H1 (cell line): ENCODE results near the gene USH2A. TPM values are rescaled to one million over a fixed set of nuclear protein-coding genes. Genes with fewer than 3 reads are reported as not detected.

Source experiments
- CTCF ChIA-PET: fragments of 300-600 bp; sonication (Branson Sonifier 250); formaldehyde crosslinking; loops from one replicate; lab custom pipeline; 2021; ENCODE audit not compliant: partially characterized antibody; lab: Charles Lee
- POLR2A ChIA-PET: fragments of 300-600 bp; sonication (Branson Sonifier 250); formaldehyde crosslinking; loops from one replicate; lab custom pipeline; 2021; ENCODE audit warnings: inconsistent platforms; ENCODE audit not compliant: partially characterized antibody; lab: Charles Lee
- DNase-seq, 2 experiments: peaks; one replicate each; pipeline versions ENCODE4 v3.0.0 to v3.0.0-alpha.2; 2010 to 2022; ENCODE audit warnings: low spot score in 2 of 2, low read depth in 1 of 2, mixed read lengths in 1 of 2
- FAIRE-seq: peaks from 2 replicates; lab custom pipeline; 2011; peaks lifted over from hg19 to GRCh38; lab: Jason Lieb, UNC
- H2AFZ ChIP-seq: 2 replicates; pipeline ENCODE4 v1.8.1; 2012; ENCODE audit warnings: low read length, inconsistent platforms
- H2AK5ac ChIP-seq: 2 replicates; pipeline ENCODE4 v1.6.1; 2013; ENCODE audit warnings: low read depth, low read length
- H2BK120ac ChIP-seq: replicated peaks from 2 replicates; pipeline ENCODE3; 2013; ENCODE audit warnings: low read depth, low read length, inconsistent platforms
- H2BK12ac ChIP-seq: 2 replicates; pipeline ENCODE4 v1.6.1; 2013; ENCODE audit warnings: low read depth, low read length
- H2BK15ac ChIP-seq: 2 replicates; pipeline ENCODE4 v1.6.1; 2013; ENCODE audit warnings: low read length
- H2BK20ac ChIP-seq: 2 replicates; pipeline ENCODE4 v1.6.1; 2013; ENCODE audit warnings: low read length
- H2BK5ac ChIP-seq: 2 replicates; pipeline ENCODE4 v1.6.1; 2013; ENCODE audit warnings: low read depth, low read length
- H3K14ac ChIP-seq: 2 replicates; pipeline ENCODE4 v1.6.1; 2013; ENCODE audit warnings: inconsistent platforms; ENCODE audit not compliant: insufficient read length
- H3K18ac ChIP-seq: 2 replicates; pipeline ENCODE4 v1.6.1; 2013; ENCODE audit warnings: low read length; ENCODE audit errors: extremely low read depth
- H3K23ac ChIP-seq: 2 replicates; pipeline ENCODE4 v1.6.1; 2013; ENCODE audit warnings: inconsistent platforms; ENCODE audit not compliant: insufficient read length
- H3K23me2 ChIP-seq: 2 replicates; pipeline ENCODE4 v1.6.1; 2013; ENCODE audit warnings: low read depth, low read length
- H3K27ac ChIP-seq: 2 replicates; pipeline ENCODE4 v1.6.1; 2011; ENCODE audit warnings: low read depth, low read length, inconsistent platforms
- H3K27me3 ChIP-seq, 4 experiments: replicated peaks in 1 of 4; 1 replicate in 1 of 4; 2 replicates in 3 of 4; pipeline versions ENCODE4 v1.6.1 to v1.8.1; 2011 to 2013; ENCODE audit warnings: low read length in 3 of 4, mild to moderate bottlenecking in 3 of 4, inconsistent platforms in 2 of 4, mixed read lengths in 2 of 4, moderate library complexity in 1 of 4; ENCODE audit not compliant: control insufficient read depth in 3 of 4, insufficient read depth in 3 of 4; ENCODE audit errors: extremely low read depth in 1 of 4
- H3K36me3 ChIP-seq, 4 experiments: 2 replicates each; pipeline versions ENCODE4 v1.6.1 to v1.8.1; 2011 to 2013; ENCODE audit warnings: mild to moderate bottlenecking in 4 of 4, low read length in 3 of 4, moderate library complexity in 2 of 4, control low read depth in 1 of 4, inconsistent platforms in 1 of 4; ENCODE audit not compliant: insufficient read depth in 4 of 4, control insufficient read depth in 2 of 4
- H3K4ac ChIP-seq: replicated peaks from 2 replicates; pipeline ENCODE3; 2013; ENCODE audit warnings: low read length, low read depth, mixed read lengths, inconsistent platforms; ENCODE audit not compliant: insufficient read length
- H3K4me1 ChIP-seq, 4 experiments: replicated peaks in 1 of 4; 1 replicate in 1 of 4; 2 replicates in 3 of 4; pipeline versions ENCODE4 v1.6.1 to v1.8.1; 2011 to 2013; ENCODE audit warnings: low read length in 3 of 4, inconsistent platforms in 2 of 4, mixed read lengths in 1 of 4; ENCODE audit not compliant: insufficient read depth in 4 of 4, control insufficient read depth in 3 of 4
- H3K4me2 ChIP-seq, 2 experiments: 2 replicates each; pipeline versions ENCODE4 v1.6.1 to v1.8.1; 2011 to 2013; ENCODE audit warnings: low read depth in 2 of 2, low read length in 2 of 2, control low read depth in 1 of 2, inconsistent platforms in 1 of 2, mild to moderate bottlenecking in 1 of 2; ENCODE audit not compliant: insufficient read depth in 1 of 2
- H3K4me3 ChIP-seq, 4 experiments: fragments of 200-600, 300-600 bp in 1 of 4; sonication (generic), shearing (Covaris generic), sonication (Bioruptor Twin) in 1 of 4; 2 replicates each; pipeline versions ENCODE4 v1.5.1 to v1.8.1; 2011 to 2016; ENCODE audit warnings: low read length in 4 of 4, low read depth in 3 of 4, control low read depth in 2 of 4, inconsistent platforms in 2 of 4, mild to moderate bottlenecking in 2 of 4, mixed read lengths in 1 of 4, moderate library complexity in 1 of 4; ENCODE audit not compliant: insufficient read depth in 2 of 4; ENCODE audit errors: extremely low read depth in 1 of 4
- H3K56ac ChIP-seq: replicated peaks from 2 replicates; pipeline ENCODE3; 2013; ENCODE audit warnings: low read depth, mild to moderate bottlenecking, mixed read lengths, low read length, inconsistent platforms; ENCODE audit not compliant: insufficient read length
- H3K79me1 ChIP-seq: 2 replicates; pipeline ENCODE4 v1.6.1; 2013; ENCODE audit warnings: low read depth, low read length, control low read depth
- H3K79me2 ChIP-seq, 2 experiments: 2 replicates each; pipeline versions ENCODE4 v1.6.1 to v1.8.1; 2012 to 2013; ENCODE audit warnings: low read length in 2 of 2, mild to moderate bottlenecking in 2 of 2, inconsistent platforms in 1 of 2; ENCODE audit not compliant: insufficient read depth in 2 of 2, control insufficient read depth in 1 of 2
- H3K9ac ChIP-seq, 4 experiments: replicated peaks in 1 of 4; 1 replicate in 1 of 4; 2 replicates in 3 of 4; pipeline versions ENCODE4 v1.6.1 to v1.8.1; 2011 to 2013; ENCODE audit warnings: low read depth in 3 of 4, low read length in 3 of 4, control low read depth in 2 of 4, mild to moderate bottlenecking in 2 of 4, moderate library complexity in 2 of 4, inconsistent platforms in 1 of 4; ENCODE audit errors: extremely low read depth in 1 of 4
- H3K9me3 ChIP-seq, 2 experiments: 2 replicates each; pipeline versions ENCODE4 v1.6.1 to v1.8.1; 2012 to 2013; ENCODE audit warnings: mild to moderate bottlenecking in 2 of 2, moderate library complexity in 2 of 2, control low read depth in 1 of 2, inconsistent platforms in 1 of 2, low read depth in 1 of 2, low read length in 1 of 2, mixed read lengths in 1 of 2; ENCODE audit not compliant: insufficient read depth in 2 of 2
- H4K20me1 ChIP-seq, 2 experiments: replicated peaks in 1 of 2; 2 replicates each; pipeline versions ENCODE3 to v1.8.1; 2011 to 2013; ENCODE audit warnings: inconsistent platforms in 2 of 2, low read length in 2 of 2, mild to moderate bottlenecking in 1 of 2; ENCODE audit not compliant: insufficient read depth in 2 of 2, control insufficient read depth in 1 of 2
- H4K5ac ChIP-seq: 2 replicates; pipeline ENCODE4 v1.6.1; 2013; ENCODE audit warnings: low read length, low read depth, mixed read lengths, inconsistent platforms; ENCODE audit not compliant: insufficient read length
- H4K8ac ChIP-seq: 2 replicates; pipeline ENCODE4 v1.8.0; 2013; ENCODE audit warnings: mild to moderate bottlenecking, moderate library complexity, low read length, inconsistent platforms; ENCODE audit not compliant: insufficient read depth; ENCODE audit errors: extremely low read depth
- H4K91ac ChIP-seq: replicated peaks from 2 replicates; pipeline ENCODE3; 2013; ENCODE audit warnings: low read length, mixed read lengths, inconsistent platforms; ENCODE audit not compliant: insufficient read length
- FOSL1 ChIP-seq: IDR thresholded peaks from 2 replicates; pipeline ENCODE4 v1.6.1; 2011; ENCODE audit warnings: mild to moderate bottlenecking, low read depth, low read length, moderate library complexity; ENCODE audit not compliant: insufficient read depth
- JUN ChIP-seq: IDR thresholded peaks from 2 replicates; pipeline ENCODE4 v1.6.1; 2011; ENCODE audit warnings: low read depth, mild to moderate bottlenecking, improper control_type of control experiment, low read length
- SIX5 ChIP-seq: IDR thresholded peaks from 2 replicates; pipeline ENCODE4 v1.6.1; 2011; ENCODE audit warnings: mild to moderate bottlenecking, low read depth, low read length
- WGBS, 2 experiments: shearing (Covaris generic) in 1 of 2; methylation state at CpG; one replicate each; pipeline versions ENCODE4 v1.1.6 to v1.1.7; 2013 to 2015; ENCODE audit warnings: low lambda C conversion rate in 2 of 2, mixed read lengths in 2 of 2, inconsistent platforms in 1 of 2, low coverage in 1 of 2, missing lambda C conversion rate in 1 of 2; ENCODE audit not compliant: insufficient replicate concordance in 2 of 2, insufficient coverage in 1 of 2, insufficient read length in 1 of 2; ENCODE audit errors: extremely low coverage in 1 of 2, missing lambda C conversion rate in 1 of 2; 5-methylcytosine and 5-hydroxymethylcytosine counted together
- polyA plus RNA-seq, 7 experiments: library from polyadenylated mRNA; depleted of rRNA in 3 of 7; stranded (reverse) in 5 of 7; unstranded in 2 of 7; fragments of >200 nt in 5 of 7; fragments of 200-250 nt in 2 of 7; gene quantifications; 1 replicate in 5 of 7; 2 replicates in 1 of 7; 4 replicates in 1 of 7; pipeline versions ENCODE4 v1.2.1 to v1.2.3, GENCODE V29; 2011 to 2013; ENCODE audit warnings: missing spikeins in 2 of 7, mixed read lengths in 2 of 7
- total RNA-seq: library from RNA; stranded (reverse); fragmentation: NEBNext Ultra II Directional; extraction: Animal tissue kit (Norgen Biotek cat#: 25700); gene quantifications from 2 replicates; pipeline ENCODE4 v1.2.1, GENCODE V29; 2021

USH2A gene
- total and polyA plus RNA-seq, 2 of the 8 experiments (the other 6 are each of a cell fraction or from before 2014, with no cell fraction given) = 0.02 to 0.17 TPM

- Histone ChIP-seq H2BK120ac (no peak overlapping the region), H3K56ac (no peak overlapping the region), H2BK12ac (no peak overlapping the region), H3K23me2 (no peaks in the 10 kb centered on the region), H3K36me3 (no peaks in the 10 kb centered on the region), H3K23ac (no peak overlapping the region), H3K9me3 (no peaks in the 10 kb centered on the region), H2AFZ (peak overlapping the region; percentile 6; the same call in 1 of the 2 replicates), H3K4me1 (0 out of 7 replicates have a peak, but pooled peaks cover 0 to 3% (median 0%) of the 10 kb centered on the region in 4 experiments), H3K4me2 (no peak overlapping the region), H3K4ac (no peak overlapping the region), H2BK20ac (no peak overlapping the region), H2AK5ac (no peak overlapping the region), H4K20me1 (no peaks in the 10 kb centered on the region), H2BK5ac (no peak overlapping the region), H3K79me2 (no peaks in the 10 kb centered on the region), H3K9ac (no peak overlapping the region), H4K5ac (no peak overlapping the region), H3K18ac (no peak overlapping the region), H3K79me1 (no peaks in the 10 kb centered on the region), H3K4me3 (no peak overlapping the region), H3K14ac (no peak overlapping the region), H4K8ac (no peak overlapping the region), H4K91ac (no peak overlapping the region), H3K27me3 (no peaks in the 10 kb centered on the region), H3K27ac (no peak overlapping the region), H2BK15ac (no peak overlapping the region)
- FAIRE-seq (no peak), DNase-seq (no peak)
- WGBS, 2 experiments = 91% methylated on average over 7 of the region's 7 CpGs; no CpG with 5 or more reads in 1 of the 2 experiments
- POLR2A ChIA-PET = no interaction called here
- CTCF ChIA-PET = interaction anchor here (0.5 to 1.5 kb wide), 3 partner anchors 14 to 237 kb away, joined by 3 to 7 read pairs (median 3); no protein-coding TSS in a partner anchor
- TF ChIP-seq FOSL1 (no peak), SIX5 (no peak), JUN (no peak)
Observed at GRCh38 chr1:215957663-215958062, 465.6 kb downstream of the USH2A start.
